Measurements from ENCODE around the gene OR52N1.

OR52N1 gene

DNA sequence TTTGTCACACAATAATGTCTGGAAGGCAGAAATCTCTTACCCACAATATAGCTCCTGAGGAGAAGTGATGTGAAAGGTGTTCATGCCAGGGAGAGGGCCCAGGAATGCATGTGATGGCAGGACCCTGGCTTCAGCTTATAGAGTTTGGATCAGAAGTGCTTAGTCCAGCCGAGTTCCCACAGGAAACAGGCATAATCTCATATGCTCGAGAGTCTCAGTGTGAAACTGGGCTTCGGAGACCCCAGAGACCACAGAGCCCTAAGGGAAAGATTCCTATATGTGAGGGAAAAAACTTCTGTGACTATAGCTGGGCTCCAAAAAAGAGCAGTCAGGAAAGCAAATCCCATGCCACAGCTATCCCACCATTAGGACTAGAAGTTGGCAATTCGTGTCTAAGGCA is 7.8 kb downstream of the OR52N1 start, which contains the start of gene OR52N5:
TSS of gene OR52N5 (minus strand) at position 101 of the 400 bp plus-strand sequence. CDS start 4,721 bp downstream, outside the sequence.
- in situ Hi-C loops (cut with MboI; ENCODE audit: low pct_unique_long_range_greater_than_20kb, low sequenced_read_pairs, unreplicated experiment), result no loop called here
- TF ChIP-seq CTCF (IDR thresholded peaks at IDR 0.05; ENCODE audit: extremely low read depth, insufficient read depth, missing control alignments), result no peak
- DNase-seq (ENCODE audit: low spot score), result no peak

DNA sequence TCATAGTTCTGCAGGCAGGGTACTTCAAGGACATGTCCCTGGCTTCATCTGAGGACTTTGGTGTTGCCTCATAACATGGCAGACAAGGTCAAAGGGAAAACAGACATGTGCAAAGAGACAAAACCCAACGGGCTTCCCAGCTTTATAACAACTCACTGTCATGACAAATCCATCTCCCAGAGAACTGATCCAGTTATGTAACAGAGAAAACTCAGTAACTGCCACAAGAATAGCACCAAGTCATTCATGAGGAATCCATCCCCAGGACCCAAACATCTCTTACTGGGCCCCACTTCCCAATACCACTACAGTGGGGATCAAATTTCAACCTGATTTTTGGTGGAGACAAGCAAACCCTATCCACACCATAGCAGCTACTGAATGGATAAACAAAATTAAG is 24.0 kb downstream of the OR52N1 start:
- no peak for TF ChIP-seq CTCF (IDR thresholded peaks at IDR 0.05; ENCODE audit: extremely low read depth, insufficient read depth, missing control alignments)
- no peak for DNase-seq (ENCODE audit: low spot score)
- in situ Hi-C loops (cut with MboI; ENCODE audit: low pct_unique_long_range_greater_than_20kb, low sequenced_read_pairs, unreplicated experiment), result no loop called here

DNA sequence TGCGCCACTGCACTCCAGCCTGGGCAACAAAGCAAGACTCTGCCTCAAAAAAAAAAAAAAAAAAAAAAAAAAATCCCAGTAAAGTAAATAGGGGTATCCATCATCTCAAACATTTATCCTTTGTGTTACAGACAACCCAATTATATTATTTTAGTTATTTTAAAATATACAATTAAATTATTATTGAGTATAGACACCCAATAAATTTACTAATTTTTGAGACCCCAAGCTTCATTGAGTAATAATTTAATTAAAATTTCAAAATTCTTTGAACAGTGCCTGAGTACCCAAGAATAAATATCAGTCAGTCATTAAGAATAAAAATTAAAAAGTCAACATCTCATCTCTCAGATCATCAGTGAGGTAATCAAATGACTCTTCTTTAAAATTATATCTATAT is 37.1 kb downstream of the OR52N1 start, which contains the start of gene OR52N4:
TSS of gene OR52N4 (plus strand) at position 301 of the 400 bp plus-strand sequence. CDS start 498 bp downstream, outside the sequence.
- in situ Hi-C loops (cut with MboI; ENCODE audit: low pct_unique_long_range_greater_than_20kb, low sequenced_read_pairs, unreplicated experiment), result no loop called here
- no peak for TF ChIP-seq CTCF (IDR thresholded peaks at IDR 0.05; ENCODE audit: extremely low read depth, insufficient read depth, missing control alignments)
- no peak for DNase-seq (ENCODE audit: low spot score)

- no peak for DNase-seq (ENCODE audit: low spot score)
- in situ Hi-C loops (cut with MboI; ENCODE audit: low pct_unique_long_range_greater_than_20kb, low sequenced_read_pairs, unreplicated experiment), result no loop called here
- no peak for TF ChIP-seq CTCF (IDR thresholded peaks at IDR 0.05; ENCODE audit: extremely low read depth, insufficient read depth, missing control alignments)
These were observed 41.2 kb downstream of the OR52N1 start for GRCh38 chr11:5749836-5750235.

DNA sequence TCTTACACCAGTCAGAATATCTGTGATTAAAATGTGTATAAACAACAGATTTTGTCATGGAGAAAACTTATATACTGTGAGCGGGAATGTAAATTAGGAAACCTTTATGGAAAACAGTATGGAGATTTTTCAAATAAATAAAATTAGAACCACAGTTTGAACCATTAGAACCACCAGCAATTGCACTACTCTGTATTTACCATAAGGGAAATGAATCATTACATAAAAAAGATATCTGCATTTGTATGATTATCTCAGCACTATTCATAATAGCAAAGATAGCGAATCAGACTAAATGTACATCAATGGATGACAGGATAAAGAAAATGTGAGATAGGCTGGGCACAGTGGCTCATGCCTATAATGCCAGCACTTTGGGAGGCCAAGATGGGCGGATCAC is 44.5 kb downstream of the OR52N1 start:
- in situ Hi-C loops (cut with MboI; ENCODE audit: low pct_unique_long_range_greater_than_20kb, low sequenced_read_pairs, unreplicated experiment), result no loop called here
- DNase-seq (ENCODE audit: low spot score), result no peak
- TF ChIP-seq CTCF (IDR thresholded peaks at IDR 0.05; ENCODE audit: extremely low read depth, insufficient read depth, missing control alignments), result no peak

- no peak for DNase-seq (ENCODE audit: low spot score)
- TF ChIP-seq CTCF (IDR thresholded peaks at IDR 0.05; ENCODE audit: extremely low read depth, insufficient read depth, missing control alignments), result no peak
- in situ Hi-C loops (cut with MboI; ENCODE audit: low pct_unique_long_range_greater_than_20kb, low sequenced_read_pairs, unreplicated experiment), result no loop called here
These were observed 52.6 kb downstream of the OR52N1 start for GRCh38 chr11:5738431-5738830.

All from GM13977 (cell line).